ENCODE measurements around the gene DENND4A.
A peak's percentile ranks its signal among the peaks of the same experiment; 100 is the strongest.

- TF ChIP-seq EZH2 (IDR thresholded peaks at IDR 0.05) (no peak), POLR2AphosphoS5 (IDR thresholded peaks at IDR 0.05; ENCODE audit: borderline replicate concordance, low read depth, low read length) (0 out of 2 replicates have a peak, but pooled peaks have one; percentile 16), FOXP2 (optimal IDR thresholded peaks at IDR 0.05; ENCODE audit: control extremely low read depth, extremely low read length, insufficient read depth) (no peak)
These were observed 49.2 kb upstream of the DENND4A start for GRCh38 chr15:65841121-65841930.
